Measurements from ENCODE around the gene CLNK. TPM values are rescaled to one million over a fixed set of nuclear protein-coding genes. Genes with fewer than 3 reads are reported as not detected.

CLNK gene
- total RNA-seq, 1 experiment from 2014 or later = not detected

- H3K27me3 ChIP-seq (ENCODE audit: insufficient read depth, low read length) = no peaks in the 10 kb centered on the region
- peak overlapping the region; percentile 59 for H3K9ac ChIP-seq (ENCODE audit: low read length)
- CTCF ChIA-PET = no interaction called here
- peak overlapping the region; percentile 62 to 75 for H3K4me3 ChIP-seq (replicated peaks in 1 of 2; ENCODE audit: low read depth in 1 of 2, low read length in 2 of 2)
- H3K9me2 ChIP-seq (ENCODE audit: insufficient read depth) = no peaks in the 10 kb centered on the region
- no TSS peak for BruUV-seq (replicated peaks)
- ATAC-seq (peak; percentile 79), DNase-seq (ENCODE audit: low read depth, low spot score) (peak; percentile 19)
- H3K4me2 ChIP-seq (ENCODE audit: low read length) = peak overlapping the region; percentile 97
- peaks cover 5 to 25% of the 10 kb centered on the region in 2 experiments; a peak in 3 of 4 replicates for H3K4me1 ChIP-seq (ENCODE audit: control insufficient read depth in 1 of 2, insufficient read depth in 2 of 2, low read length in 2 of 2)
- peaks cover 46% of the 10 kb centered on the region for H3K79me2 ChIP-seq (ENCODE audit: insufficient read depth, low read length)
- peak overlapping the region; percentile 77; the same call in 1 of the 2 replicates for H3K27ac ChIP-seq (ENCODE audit: low read depth, low read length)
- H3K9me3 ChIP-seq (ENCODE audit: control insufficient read depth in 1 of 2, insufficient read depth in 1 of 2, low read depth in 1 of 2, low read length in 2 of 2) = no peaks in the 10 kb centered on the region
- no peak overlapping the region for H2AFZ ChIP-seq (ENCODE audit: low read depth, low read length, poor library complexity, severe bottlenecking)
- peaks cover 23 to 29% of the 10 kb centered on the region in 2 experiments; a peak in 3 of 4 replicates for H3K36me3 ChIP-seq (ENCODE audit: control insufficient read depth in 1 of 2, insufficient read depth in 2 of 2, low read length in 2 of 2)
- POLR2A ChIA-PET = interaction anchor here (2.0 kb wide), 1 partner anchor 340 kb away, joined by 5 read pairs; the partner anchor contains the start of gene WDR1
- RAD21 ChIA-PET (ENCODE audit: low non-redundant PET in 1 of 2, low total read pairs in 2 of 2, uncharacterized antibody in 2 of 2, unreplicated experiment in 2 of 2) = no interaction called here
- peaks cover 3% of the 10 kb centered on the region; the same call in 1 of the 2 replicates for H4K20me1 ChIP-seq (ENCODE audit: insufficient read depth)
- intact Hi-C loops (cut with micrococcal nuclease) = no loop called here
- TF ChIP-seq ATF3 (IDR thresholded peaks at IDR 0.05) = no peak
- TF ChIP-seq ZFX (IDR thresholded peaks at IDR 0.05) = peak; percentile 96
- peak; percentile 85 for TF ChIP-seq YY1 (IDR thresholded peaks at IDR 0.05; ENCODE audit: extremely low read depth, insufficient replicate concordance, low read depth, low read length)
- peak; percentile 58 for TF ChIP-seq MAX (IDR thresholded peaks at IDR 0.05)
- TF ChIP-seq ZNF274 (IDR thresholded peaks at IDR 0.05; ENCODE audit: low read depth, low read length) = no peak
- TF ChIP-seq POLR2AphosphoS5 (IDR thresholded peaks at IDR 0.05; ENCODE audit: low read depth, low read length) = no peak
Measured at GRCh38 chr4:10456595-10457254, 227.8 kb downstream of the CLNK start.

- ATAC-seq (no peak), DNase-seq (ENCODE audit: low read depth, low spot score) (no peak)
- intact Hi-C loops (cut with micrococcal nuclease) = no loop called here
- no peaks in the 10 kb centered on the region for H3K27me3 ChIP-seq (ENCODE audit: insufficient read depth, low read length)
- no peaks in the 10 kb centered on the region for H3K9me2 ChIP-seq (ENCODE audit: insufficient read depth)
- peaks cover 5 to 25% of the 10 kb centered on the region in 2 experiments; a peak in 3 of 4 replicates for H3K4me1 ChIP-seq (ENCODE audit: control insufficient read depth in 1 of 2, insufficient read depth in 2 of 2, low read length in 2 of 2)
- H3K9me3 ChIP-seq (ENCODE audit: control insufficient read depth in 1 of 2, insufficient read depth in 1 of 2, low read depth in 1 of 2, low read length in 2 of 2) = no peaks in the 10 kb centered on the region
- peaks cover 3% of the 10 kb centered on the region; the same call in 1 of the 2 replicates for H4K20me1 ChIP-seq (ENCODE audit: insufficient read depth)
- CTCF ChIA-PET = no interaction called here
- H3K9ac ChIP-seq (ENCODE audit: low read length) = peak overlapping the region; percentile 59
- TF ChIP-seq EZH2 (IDR thresholded peaks at IDR 0.05) = no peak
- no peak for TF ChIP-seq ZFX (IDR thresholded peaks at IDR 0.05)
- TF ChIP-seq CTCF (IDR thresholded peaks at IDR 0.05 in 2 of 3, conservative IDR thresholded peaks at IDR 0.05 in 1 of 3; ENCODE audit: borderline replicate concordance in 1 of 3, insufficient read depth in 1 of 3, low read depth in 2 of 3, low read length in 2 of 3) = no peak
- no peak for TF ChIP-seq YY1 (IDR thresholded peaks at IDR 0.05; ENCODE audit: extremely low read depth, insufficient replicate concordance, low read depth, low read length)
- TF ChIP-seq FOSL1 (IDR thresholded peaks at IDR 0.05; ENCODE audit: low read depth) = no peak
- TF ChIP-seq POLR2A (IDR thresholded peaks at IDR 0.05; ENCODE audit: borderline replicate concordance, extremely low read depth, insufficient read depth, insufficient read length) = no peak
- no peak for TF ChIP-seq ELF1 (IDR thresholded peaks at IDR 0.05; ENCODE audit: borderline replicate concordance, low read depth)
- no peak for TF ChIP-seq CBX3 (IDR thresholded peaks at IDR 0.05; ENCODE audit: low read depth)
- TF ChIP-seq REST (IDR thresholded peaks at IDR 0.05; ENCODE audit: low read depth) = no peak
- TF ChIP-seq CEBPB (IDR thresholded peaks at IDR 0.05; ENCODE audit: low read depth) = no peak
- POLR2A ChIA-PET = no interaction called here
- H3K4me3 ChIP-seq (replicated peaks in 1 of 2; ENCODE audit: low read depth in 1 of 2, low read length in 2 of 2) = peak overlapping the region; percentile 62 to 75
- peaks cover 46% of the 10 kb centered on the region for H3K79me2 ChIP-seq (ENCODE audit: insufficient read depth, low read length)
- no TSS peak for BruUV-seq (replicated peaks)
- H3K36me3 ChIP-seq (ENCODE audit: control insufficient read depth in 1 of 2, insufficient read depth in 2 of 2, low read length in 2 of 2) = peaks cover 25 to 29% of the 10 kb centered on the region in 2 experiments; a peak in 3 of 4 replicates
- RAD21 ChIA-PET (ENCODE audit: low non-redundant PET in 1 of 2, low total read pairs in 2 of 2, uncharacterized antibody in 2 of 2, unreplicated experiment in 2 of 2) = no interaction called here
- H3K27ac ChIP-seq (ENCODE audit: low read depth, low read length) = peak overlapping the region; percentile 77; the same call in 1 of the 2 replicates
- H3K4me2 ChIP-seq (ENCODE audit: low read length) = peak overlapping the region; percentile 97
- no peak overlapping the region for H2AFZ ChIP-seq (ENCODE audit: low read depth, low read length, poor library complexity, severe bottlenecking)
Measured at GRCh38 chr4:10456260-10456594, 228.3 kb downstream of the CLNK start.

Measured in HCT116 (cell line).